NCI-H526 treated with DMSO at 0.1 percent for 48 hours (cell line): ENCODE measurements around the gene FOXJ3.

Experiments
- DNase-seq: peaks from one replicate; lab custom pipeline; 2025; lab: John Stamatoyannopoulos, UW

Gene FOXJ3

GRCh38 chr1:42335050-42335808 is at the start of gene FOXJ3:
FOXJ3 (minus strand) TSS chr1:42335235; CDS start chr1:42311093, 24,142 bp downstream.
- peak; percentile 97 for DNase-seq

- DNase-seq = no peak
Measured at GRCh38 chr1:42381280-42381673, 46.2 kb upstream of the FOXJ3 start.

GRCh38 chr1:42380586-42381279 is 45.7 kb upstream of the FOXJ3 start, which contains the start of gene RIMKLA:
RIMKLA (plus strand) TSS chr1:42380792; CDS start chr1:42380935, 143 bp downstream.
- DNase-seq = peak; percentile 89

GRCh38 chr1:42379794-42380585 is 45.0 kb upstream of the FOXJ3 start:
- DNase-seq = peak; percentile 75

- DNase-seq = no peak
Measured at GRCh38 chr1:42372796-42373195, 37.8 kb upstream of the FOXJ3 start.

- no peak for DNase-seq
Measured at GRCh38 chr1:42370876-42371549, 36.0 kb upstream of the FOXJ3 start.

GRCh38 chr1:42369471-42369870 is 34.4 kb upstream of the FOXJ3 start:
- DNase-seq = no peak

- DNase-seq = no peak
Measured at GRCh38 chr1:42368096-42368795, 33.2 kb upstream of the FOXJ3 start.

GRCh38 chr1:42365118-42365517 is 30.1 kb upstream of the FOXJ3 start:
- DNase-seq = no peak

GRCh38 chr1:42364542-42364941 is 29.5 kb upstream of the FOXJ3 start:
- no peak for DNase-seq

- no peak for DNase-seq
Measured at GRCh38 chr1:42364089-42364488, 29.1 kb upstream of the FOXJ3 start.

- no peak for DNase-seq
Measured at GRCh38 chr1:42359466-42359865, 24.4 kb upstream of the FOXJ3 start.

- no peak for DNase-seq
Measured at GRCh38 chr1:42358791-42359190, 23.8 kb upstream of the FOXJ3 start.

- DNase-seq = no peak
Measured at GRCh38 chr1:42350086-42350485, 15.1 kb upstream of the FOXJ3 start.

GRCh38 chr1:42348498-42348897 is 13.5 kb upstream of the FOXJ3 start:
- DNase-seq = no peak

- DNase-seq = no peak
Measured at GRCh38 chr1:42343049-42343448, 8.0 kb upstream of the FOXJ3 start.

GRCh38 chr1:42340901-42341300 is 5.9 kb upstream of the FOXJ3 start:
- DNase-seq = no peak

- DNase-seq = peak; percentile 99
Measured at GRCh38 chr1:42340093-42340492, 5.1 kb upstream of the FOXJ3 start.

- DNase-seq = no peak
Measured at GRCh38 chr1:42336978-42337377, 1.9 kb upstream of the FOXJ3 start.

- DNase-seq = peak; percentile 79
Measured at GRCh38 chr1:42335809-42336518, 929 bp upstream of the FOXJ3 start.
